Stimulated activated CD8-positive, alpha-beta memory T cell treated with anti-CD3 and anti-CD28 coated beads, Interleukin-4, amount 100 ng/mL, for 1 hour (primary cell): ENCODE results near the gene DCP1B.

ENCODE experiments used
- DNase-seq, 2 donors: peaks; one replicate each; pipeline ENCODE4 v3.0.0-alpha.2; 2020; ENCODE audit warnings: low read depth in 2 of 2, low spot score in 1 of 2

Gene DCP1B

GRCh38 chr12:1920971-1921370, 83.3 kb downstream of the DCP1B start:
- no peak for DNase-seq

GRCh38 chr12:1920436-1920835, 83.8 kb downstream of the DCP1B start:
- DNase-seq: no peak

- DNase-seq: no peak
These were observed 84.5 kb downstream of the DCP1B start for GRCh38 chr12:1919763-1920162.

- no peak for DNase-seq
These were observed 85.0 kb downstream of the DCP1B start for GRCh38 chr12:1919284-1919683.

GRCh38 chr12:1918884-1919236, 85.4 kb downstream of the DCP1B start:
- DNase-seq: no peak

- no peak for DNase-seq
These were observed 86.0 kb downstream of the DCP1B start, which contains the start of gene CACNA2D4 for GRCh38 chr12:1918081-1918883. CACNA2D4 (minus strand) TSS chr12:1918652; CDS start chr12:1918473, 179 bp downstream.

GRCh38 chr12:1917172-1918070, 86.8 kb downstream of the DCP1B start:
- DNase-seq: no peak

GRCh38 chr12:1916371-1917171, 87.7 kb downstream of the DCP1B start:
- DNase-seq: no peak

GRCh38 chr12:1915082-1915968, 88.9 kb downstream of the DCP1B start:
- DNase-seq: no peak

GRCh38 chr12:1914114-1914911, 89.9 kb downstream of the DCP1B start:
- DNase-seq: no peak

GRCh38 chr12:1913377-1914113, 90.7 kb downstream of the DCP1B start:
- no peak for DNase-seq

GRCh38 chr12:1912580-1913376, 91.5 kb downstream of the DCP1B start:
- DNase-seq: no peak

- DNase-seq: no peak
These were observed 92.4 kb downstream of the DCP1B start for GRCh38 chr12:1911598-1912575.

- DNase-seq: no peak
These were observed 93.8 kb downstream of the DCP1B start for GRCh38 chr12:1910468-1910867.

GRCh38 chr12:1908758-1909157, 95.5 kb downstream of the DCP1B start:
- DNase-seq: no peak

- DNase-seq: no peak
These were observed 96.3 kb downstream of the DCP1B start for GRCh38 chr12:1907652-1908611.
